Mononuclear cell (primary cell): Measurements from ENCODE around the gene DDI1. TPM values are rescaled to one million over a fixed set of nuclear protein-coding genes. Genes with fewer than 3 reads are reported as not detected.

Experiments
- H3K27me3 ChIP-seq: 2 replicates; pipeline ENCODE4 v1.6.0; 2011; ENCODE audit warnings: low read length, control low read depth; ENCODE audit not compliant: insufficient read depth
- H3K4me1 ChIP-seq: 2 replicates; pipeline ENCODE4 v1.5.1; 2011; ENCODE audit warnings: mild to moderate bottlenecking, low read length, control low read depth; ENCODE audit not compliant: insufficient read depth
- H3K4me3 ChIP-seq: 2 replicates; pipeline ENCODE4 v1.5.1; 2011; ENCODE audit warnings: mild to moderate bottlenecking, low read length, moderate library complexity
- H3K9me3 ChIP-seq: 2 replicates; pipeline ENCODE4 v1.5.1; 2011; ENCODE audit warnings: low read depth, mild to moderate bottlenecking, control low read depth, low read length
- total RNA-seq: library from RNA; depleted of rRNA; stranded (reverse); fragments of >200 nt; gene quantifications from one replicate; pipeline ENCODE4 v1.2.3, GENCODE V29; 2012

Gene DDI1
- total RNA-seq, 1 donor, result not detected

- H3K4me3 ChIP-seq, result no peak overlapping the region
- peaks cover 7% of the 10 kb centered on the region for H3K4me1 ChIP-seq
- H3K9me3 ChIP-seq, result no peaks in the 10 kb centered on the region
- no peaks in the 10 kb centered on the region for H3K27me3 ChIP-seq
Measured at GRCh38 chr11:104055596-104055995, 19.2 kb downstream of the DDI1 start.

- Histone ChIP-seq H3K27me3 (no peaks in the 10 kb centered on the region), H3K9me3 (no peaks in the 10 kb centered on the region), H3K4me3 (no peak overlapping the region), H3K4me1 (peaks cover 18% of the 10 kb centered on the region)
Measured at GRCh38 chr11:104057908-104058307, 21.5 kb downstream of the DDI1 start.

GRCh38 chr11:104058680-104059079, 22.2 kb downstream of the DDI1 start:
- Histone ChIP-seq H3K4me1 (peaks cover 20% of the 10 kb centered on the region), H3K4me3 (no peak overlapping the region), H3K27me3 (no peaks in the 10 kb centered on the region), H3K9me3 (no peaks in the 10 kb centered on the region)

GRCh38 chr11:104060004-104060794, 23.8 kb downstream of the DDI1 start:
- Histone ChIP-seq H3K4me1 (peaks cover 24% of the 10 kb centered on the region), H3K27me3 (no peaks in the 10 kb centered on the region), H3K9me3 (no peaks in the 10 kb centered on the region), H3K4me3 (no peak overlapping the region)

DNA sequence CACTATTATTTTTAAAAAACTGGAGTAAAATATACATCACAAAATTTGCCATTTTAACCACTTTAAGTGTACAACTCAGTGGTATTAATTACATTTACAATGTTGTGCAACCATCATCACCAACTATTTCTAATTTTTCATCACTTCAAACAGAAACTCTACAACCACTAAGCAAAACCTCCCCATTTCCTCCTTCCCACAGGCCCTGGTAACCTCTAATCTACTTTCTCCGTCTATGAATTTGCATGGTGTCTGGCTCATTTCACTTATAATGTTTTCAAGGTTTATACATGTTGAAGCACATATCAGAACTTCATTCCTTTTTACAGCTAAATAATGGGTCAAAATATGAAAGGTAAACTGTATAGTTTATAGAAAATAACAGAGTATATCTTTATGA, 24.4 kb downstream of the DDI1 start:
- Histone ChIP-seq H3K4me1 (peaks cover 24% of the 10 kb centered on the region), H3K27me3 (no peaks in the 10 kb centered on the region), H3K4me3 (no peak overlapping the region), H3K9me3 (no peaks in the 10 kb centered on the region)

- Histone ChIP-seq H3K9me3 (no peaks in the 10 kb centered on the region), H3K4me3 (no peak overlapping the region), H3K27me3 (no peaks in the 10 kb centered on the region), H3K4me1 (peaks cover 24% of the 10 kb centered on the region)
Measured at GRCh38 chr11:104061853-104062521, 25.5 kb downstream of the DDI1 start.

DNA sequence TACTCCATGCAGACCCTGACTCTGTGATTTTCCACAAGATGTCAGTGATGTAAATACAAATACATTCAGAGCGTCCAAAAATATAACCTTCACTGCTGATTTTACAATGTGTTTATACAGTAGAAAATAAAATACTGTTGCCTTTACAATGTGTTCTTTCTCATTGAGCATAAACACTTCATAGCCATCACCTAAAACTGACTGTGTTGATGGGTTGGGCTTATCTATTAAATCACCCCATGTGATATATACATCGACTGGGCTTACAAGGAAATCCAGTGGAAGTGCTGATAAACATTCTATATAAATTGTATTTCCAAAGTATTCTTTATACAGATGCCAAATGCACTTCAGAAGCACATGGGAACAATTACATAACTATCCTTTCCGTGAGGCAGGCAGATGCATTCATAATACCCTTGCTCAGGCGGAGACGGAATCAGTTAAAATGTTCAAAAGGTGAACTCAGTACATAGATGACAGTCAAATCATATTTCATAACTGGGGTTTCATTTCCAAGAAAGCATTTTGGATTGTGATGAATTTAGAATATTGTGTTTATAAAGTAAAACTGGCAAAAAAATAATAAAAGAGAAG, 27.7 kb downstream of the DDI1 start:
- Histone ChIP-seq H3K4me1 (peaks cover 24% of the 10 kb centered on the region), H3K9me3 (no peaks in the 10 kb centered on the region), H3K4me3 (no peak overlapping the region), H3K27me3 (no peaks in the 10 kb centered on the region)

- no peak overlapping the region for H3K4me3 ChIP-seq
- H3K4me1 ChIP-seq, result peaks cover 13% of the 10 kb centered on the region
- H3K27me3 ChIP-seq, result no peaks in the 10 kb centered on the region
- H3K9me3 ChIP-seq, result no peaks in the 10 kb centered on the region
Measured at GRCh38 chr11:104067534-104067933, 31.1 kb downstream of the DDI1 start.

DNA sequence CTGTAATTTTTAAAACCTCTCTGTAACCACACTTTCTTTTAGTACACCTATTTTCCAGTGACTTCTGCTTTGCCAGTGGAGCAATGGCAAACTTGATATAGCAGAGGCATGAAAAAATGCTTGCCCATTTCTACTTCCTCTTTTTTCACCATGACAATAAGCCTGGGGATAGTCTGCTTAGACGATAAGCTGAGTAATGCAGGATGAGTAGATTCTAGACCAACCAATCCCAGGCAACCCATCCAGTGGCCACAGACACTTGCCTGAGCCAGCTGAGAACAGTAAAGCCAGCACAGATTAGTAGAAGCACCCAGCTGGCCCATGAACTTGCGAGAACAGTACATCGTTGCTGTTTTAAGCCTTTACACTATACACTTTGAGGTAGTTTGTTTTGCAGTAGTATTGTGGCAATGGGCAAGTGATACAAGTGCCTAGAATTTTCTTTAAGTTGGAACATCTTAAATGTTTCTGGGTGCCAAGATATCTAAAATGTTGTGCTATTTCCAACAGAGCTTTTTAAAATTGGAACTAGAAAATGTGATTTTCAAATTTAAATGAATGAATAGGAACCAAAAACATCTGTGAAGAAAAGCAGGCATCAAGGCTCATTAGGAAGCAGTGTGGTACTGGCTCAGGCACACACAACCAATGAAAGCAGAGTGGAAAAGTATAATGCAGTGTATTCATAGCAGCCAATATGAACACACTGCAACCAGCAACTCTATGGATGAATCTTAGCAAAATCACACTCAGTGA, 37.7 kb downstream of the DDI1 start:
- Histone ChIP-seq H3K9me3 (no peaks in the 10 kb centered on the region), H3K27me3 (no peaks in the 10 kb centered on the region), H3K4me3 (no peak overlapping the region), H3K4me1 (peaks cover 26% of the 10 kb centered on the region)

DNA sequence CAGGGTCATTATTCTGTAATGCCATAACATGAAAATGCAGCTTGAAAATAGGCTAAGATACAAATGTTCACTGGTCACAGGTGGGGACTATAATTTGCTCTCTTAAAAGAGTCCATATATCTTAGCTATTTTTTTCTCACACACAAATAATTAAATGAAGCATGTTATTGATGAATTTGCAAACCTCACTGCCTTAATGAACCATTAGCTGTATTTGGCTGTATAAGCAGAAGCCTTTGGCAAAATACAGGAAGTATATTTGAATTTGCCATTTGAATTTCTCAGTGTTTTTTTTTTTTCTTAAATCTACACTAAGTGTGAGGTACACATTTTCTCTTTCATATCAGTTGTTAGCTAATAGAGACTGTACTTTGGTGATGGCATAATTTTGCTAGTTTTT, 38.7 kb downstream of the DDI1 start:
- no peak overlapping the region for H3K4me3 ChIP-seq
- no peaks in the 10 kb centered on the region for H3K9me3 ChIP-seq
- peaks cover 26% of the 10 kb centered on the region for H3K4me1 ChIP-seq
- no peaks in the 10 kb centered on the region for H3K27me3 ChIP-seq

- peaks cover 26% of the 10 kb centered on the region for H3K4me1 ChIP-seq
- H3K4me3 ChIP-seq, result no peak overlapping the region
- no peaks in the 10 kb centered on the region for H3K27me3 ChIP-seq
- H3K9me3 ChIP-seq, result no peaks in the 10 kb centered on the region
Measured at GRCh38 chr11:104075706-104076105, 39.3 kb downstream of the DDI1 start.

- H3K9me3 ChIP-seq, result no peaks in the 10 kb centered on the region
- no peak overlapping the region for H3K4me3 ChIP-seq
- H3K27me3 ChIP-seq, result no peaks in the 10 kb centered on the region
- H3K4me1 ChIP-seq, result peaks cover 26% of the 10 kb centered on the region
Measured at GRCh38 chr11:104076455-104076854, 40.0 kb downstream of the DDI1 start.

- no peaks in the 10 kb centered on the region for H3K27me3 ChIP-seq
- H3K4me1 ChIP-seq, result peaks cover 26% of the 10 kb centered on the region
- H3K4me3 ChIP-seq, result no peak overlapping the region
- no peaks in the 10 kb centered on the region for H3K9me3 ChIP-seq
Measured at GRCh38 chr11:104078245-104078644, 41.8 kb downstream of the DDI1 start.

GRCh38 chr11:104078995-104079394, 42.6 kb downstream of the DDI1 start:
- no peaks in the 10 kb centered on the region for H3K9me3 ChIP-seq
- peaks cover 21% of the 10 kb centered on the region for H3K4me1 ChIP-seq
- H3K27me3 ChIP-seq, result no peaks in the 10 kb centered on the region
- no peak overlapping the region for H3K4me3 ChIP-seq

- Histone ChIP-seq H3K27me3 (no peaks in the 10 kb centered on the region), H3K4me3 (no peak overlapping the region), H3K4me1 (no peaks in the 10 kb centered on the region), H3K9me3 (no peaks in the 10 kb centered on the region)
Measured at GRCh38 chr11:104086621-104087020, 50.2 kb downstream of the DDI1 start.
